ENCODE data around the gene ATXN1.

DNA sequence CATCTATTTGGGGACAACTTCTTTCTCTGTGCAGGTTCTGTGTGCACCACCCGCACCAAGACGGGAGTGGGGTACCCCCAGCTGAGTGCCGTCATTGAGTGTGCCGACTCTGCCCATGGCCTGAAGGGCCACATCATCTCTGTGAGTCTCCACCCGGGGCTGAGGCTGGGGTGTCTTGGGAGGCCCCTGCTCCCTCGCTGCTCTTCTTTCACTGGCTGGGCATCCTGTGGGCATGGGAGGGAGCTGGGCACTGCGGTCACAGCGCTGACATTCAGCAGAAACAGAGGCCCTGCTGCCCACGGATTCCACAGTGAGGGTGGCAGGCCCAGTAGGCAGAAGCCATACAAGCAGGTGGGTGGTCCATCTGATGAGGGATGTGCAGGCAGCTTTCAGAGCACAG is 482.5 kb downstream of the ATXN1 start:
- no peak for TF ChIP-seq GATA3 (IDR thresholded peaks at IDR 0.05; ENCODE audit: low read depth, low read length)
- TF ChIP-seq GATA2 (IDR thresholded peaks at IDR 0.05; ENCODE audit: low read depth, low read length) = no peak
